Testis (tissue), 2 donors: ENCODE data around the gene KRTAP4-2.

Source experiments
- POLR2A ChIP-seq: fragments of 450-650 bp; IDR thresholded peaks from one replicate; pipeline ENCODE4 v1.6.1; 2017; ENCODE audit warnings: antibody characterized with exemption, mild to moderate bottlenecking, moderate library complexity
- TF ChIP-seq, protein P1 (sequence below), 3 experiments: fragments of 450-650 bp in 2 of 3; fragments of 200-600 bp in 1 of 3; sonication (generic) in 1 of 3; IDR thresholded peaks; one replicate each; pipeline ENCODE4 v1.5.1; 2016 to 2019; ENCODE audit warnings: antibody characterized with exemption in 3 of 3, mild to moderate bottlenecking in 2 of 3, moderate library complexity in 1 of 3

DNA sequence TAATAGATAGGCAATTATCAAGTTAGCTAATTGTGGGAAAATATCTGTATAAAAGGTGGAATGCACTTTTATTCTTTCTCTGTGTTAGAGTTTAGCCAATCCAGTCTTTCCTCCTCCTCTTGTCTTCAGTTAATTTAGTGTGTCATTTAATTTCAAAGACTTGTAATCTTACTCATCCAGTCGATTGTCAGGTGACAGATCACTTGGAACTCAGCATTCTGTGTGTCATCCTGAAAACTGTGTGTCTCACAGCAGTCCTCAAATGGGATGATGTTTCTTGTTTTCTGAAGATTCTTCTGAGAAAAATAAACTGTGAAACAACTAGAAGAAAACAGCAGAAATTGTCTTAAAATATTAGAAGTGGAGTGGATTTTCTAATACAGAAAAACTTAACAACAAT lies 7.0 kb upstream of the KRTAP4-2 start:
- no peak for TF ChIP-seq POLR2A
- TF ChIP-seq, protein P1, sequence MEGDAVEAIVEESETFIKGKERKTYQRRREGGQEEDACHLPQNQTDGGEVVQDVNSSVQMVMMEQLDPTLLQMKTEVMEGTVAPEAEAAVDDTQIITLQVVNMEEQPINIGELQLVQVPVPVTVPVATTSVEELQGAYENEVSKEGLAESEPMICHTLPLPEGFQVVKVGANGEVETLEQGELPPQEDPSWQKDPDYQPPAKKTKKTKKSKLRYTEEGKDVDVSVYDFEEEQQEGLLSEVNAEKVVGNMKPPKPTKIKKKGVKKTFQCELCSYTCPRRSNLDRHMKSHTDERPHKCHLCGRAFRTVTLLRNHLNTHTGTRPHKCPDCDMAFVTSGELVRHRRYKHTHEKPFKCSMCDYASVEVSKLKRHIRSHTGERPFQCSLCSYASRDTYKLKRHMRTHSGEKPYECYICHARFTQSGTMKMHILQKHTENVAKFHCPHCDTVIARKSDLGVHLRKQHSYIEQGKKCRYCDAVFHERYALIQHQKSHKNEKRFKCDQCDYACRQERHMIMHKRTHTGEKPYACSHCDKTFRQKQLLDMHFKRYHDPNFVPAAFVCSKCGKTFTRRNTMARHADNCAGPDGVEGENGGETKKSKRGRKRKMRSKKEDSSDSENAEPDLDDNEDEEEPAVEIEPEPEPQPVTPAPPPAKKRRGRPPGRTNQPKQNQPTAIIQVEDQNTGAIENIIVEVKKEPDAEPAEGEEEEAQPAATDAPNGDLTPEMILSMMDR (IDR thresholded peaks at IDR 0.05), result no peak
